ENCODE results near the gene KRTAP4-3.

DNA sequence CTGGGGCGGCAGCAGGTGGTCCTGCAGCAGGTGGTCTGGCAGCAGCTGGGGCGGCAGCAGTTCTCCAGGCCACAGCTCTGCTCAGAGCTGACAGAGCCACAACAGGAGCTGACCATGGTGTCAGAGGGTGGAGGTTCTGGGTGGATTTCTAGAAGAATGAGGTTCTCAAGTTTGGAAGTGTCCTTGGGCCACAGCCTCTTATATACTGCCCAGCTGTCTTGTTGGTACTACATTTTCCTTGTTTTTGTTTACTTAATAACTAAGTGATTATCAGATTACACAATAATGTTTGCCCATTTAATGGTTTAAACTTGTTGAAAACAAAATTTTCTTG, 18.4 kb downstream of the KRTAP4-3 start, which contains the start of gene KRTAP4-5:
- TF ChIP-seq EZH2 (IDR thresholded peaks at IDR 0.05) (no peak), POLR2AphosphoS5 (IDR thresholded peaks at IDR 0.05; ENCODE audit: borderline replicate concordance, low read depth, low read length) (no peak), FOXP2 (optimal IDR thresholded peaks at IDR 0.05; ENCODE audit: control extremely low read depth, extremely low read length, insufficient read depth) (no peak)
